Common myeloid progenitor, CD34-positive (primary cell): ENCODE results near the gene PUM1.
"Not testable (repeated sequence)": the region's sequence is repeated elsewhere in the genome, so short reads cannot be mapped to it uniquely, and the experiment has no call there.

Experiments
- CTCF ChIA-PET: fragments of 350-600 bp; sonication (Branson Sonifier 250); formaldehyde crosslinking; loops from one replicate; lab custom pipeline; 2021; ENCODE audit warnings: antibody characterized with exemption; lab: Charles Lee
- POLR2A ChIA-PET: fragments of 350-600 bp; sonication (Branson Sonifier 250); formaldehyde crosslinking; loops from one replicate; lab custom pipeline; 2021; ENCODE audit warnings: antibody characterized with exemption; lab: Charles Lee
- DNase-seq, 3 donors: peaks; one replicate each; pipeline versions ENCODE4 v3.0.0 to v3.0.0-alpha.2; 2013
- H3K27ac ChIP-seq, 2 experiments: 1 replicate in 1 of 2; 2 replicates in 1 of 2; pipeline ENCODE4 v1.7.0; 2013; ENCODE audit warnings: inconsistent platforms in 2 of 2, low read length in 2 of 2, mild to moderate bottlenecking in 2 of 2, low read depth in 1 of 2, moderate library complexity in 1 of 2; ENCODE audit not compliant: severe bottlenecking in 2 of 2, insufficient read depth in 1 of 2, poor library complexity in 1 of 2
- H3K27me3 ChIP-seq, 5 experiments: replicated peaks in 2 of 5; 1 replicate in 3 of 5; 2 replicates in 2 of 5; pipeline versions ENCODE4 v1.6.1 to v1.7.0; 2013; ENCODE audit warnings: low read length in 4 of 5, mild to moderate bottlenecking in 2 of 5, moderate library complexity in 2 of 5, inconsistent platforms in 1 of 5; ENCODE audit not compliant: insufficient read depth in 5 of 5, control insufficient read depth in 4 of 5
- H3K36me3 ChIP-seq, 4 experiments: 1 replicate in 2 of 4; 2 replicates in 2 of 4; pipeline versions ENCODE4 v1.6.1 to v1.7.0; 2013; ENCODE audit warnings: low read length in 3 of 4, control low read depth in 1 of 4, mild to moderate bottlenecking in 1 of 4; ENCODE audit not compliant: control insufficient read depth in 4 of 4, insufficient read depth in 4 of 4
- H3K4me1 ChIP-seq, 4 experiments: 1 replicate in 3 of 4; 2 replicates in 1 of 4; pipeline versions ENCODE4 v1.6.1 to v1.7.1; 2013; ENCODE audit warnings: low read length in 3 of 4, mild to moderate bottlenecking in 3 of 4, control low read depth in 1 of 4, inconsistent platforms in 1 of 4, moderate library complexity in 1 of 4; ENCODE audit not compliant: control insufficient read depth in 4 of 4, insufficient read depth in 4 of 4; ENCODE audit errors: control extremely low read depth in 1 of 4
- H3K4me3 ChIP-seq, 7 experiments: 1 replicate in 4 of 7; 2 replicates in 3 of 7; pipeline versions ENCODE4 v1.5.1 to v1.7.0; 2013; ENCODE audit warnings: mild to moderate bottlenecking in 7 of 7, low read length in 6 of 7, moderate library complexity in 6 of 7, inconsistent platforms in 2 of 7, low read depth in 2 of 7, control low read depth in 1 of 7; ENCODE audit not compliant: insufficient read depth in 4 of 7, control insufficient read depth in 1 of 7; ENCODE audit errors: extremely low read depth in 1 of 7
- H3K9me3 ChIP-seq, 5 experiments: 1 replicate in 4 of 5; 2 replicates in 1 of 5; pipeline versions ENCODE4 v1.6.1 to v1.7.1; 2013; ENCODE audit warnings: low read length in 4 of 5, mild to moderate bottlenecking in 2 of 5, inconsistent platforms in 1 of 5, low read depth in 1 of 5, moderate library complexity in 1 of 5; ENCODE audit not compliant: control insufficient read depth in 4 of 5, insufficient read depth in 2 of 5; ENCODE audit errors: control extremely low read depth in 1 of 5
- WGBS: methylation state at CpG from one replicate; pipeline ENCODE4 v1.1.5; 2013; ENCODE audit not compliant: insufficient coverage; 5-methylcytosine and 5-hydroxymethylcytosine counted together

PUM1 gene

GRCh38 chr1:30950053-30950452, 115.5 kb downstream of the PUM1 start:
- H3K27ac ChIP-seq: no peak overlapping the region
- H3K4me1 ChIP-seq: no peaks in the 10 kb centered on the region
- no peak overlapping the region for H3K4me3 ChIP-seq
- no peak for DNase-seq
- H3K27me3 ChIP-seq: no peaks in the 10 kb centered on the region
- no peaks in the 10 kb centered on the region for H3K9me3 ChIP-seq
- WGBS: 97% methylated on average over 5 of the region's 5 CpGs
- CTCF ChIA-PET: no interaction called here
- H3K36me3 ChIP-seq: peaks cover 35 to 89% (median 64%) of the 10 kb centered on the region in 4 experiments
- POLR2A ChIA-PET: no interaction called here

- CTCF ChIA-PET, H3K4me3 ChIP-seq, DNase-seq, H3K27me3 ChIP-seq, H3K4me1 ChIP-seq, H3K27ac ChIP-seq, POLR2A ChIA-PET, H3K9me3 ChIP-seq: not testable (repeated sequence)
- WGBS: no CpG with 5 or more reads among the region's 1 CpG
- H3K36me3 ChIP-seq: peaks cover 35 to 91% (median 66%) of the 10 kb centered on the region in 4 experiments
These were observed 116.1 kb downstream of the PUM1 start for GRCh38 chr1:30949487-30949838.

- POLR2A ChIA-PET: not testable (repeated sequence)
These were observed 116.6 kb downstream of the PUM1 start for GRCh38 chr1:30948813-30949486.

GRCh38 chr1:30948278-30948677, 117.2 kb downstream of the PUM1 start:
- Histone ChIP-seq H3K9me3 (no peaks in the 10 kb centered on the region), H3K4me1 (no peaks in the 10 kb centered on the region), H3K36me3 (peaks cover 27 to 90% (median 64%) of the 10 kb centered on the region in 4 experiments), H3K27ac (no peak overlapping the region), H3K27me3 (no peaks in the 10 kb centered on the region), H3K4me3 (no peak overlapping the region)
- ChIA-PET CTCF (no interaction called here), POLR2A (no interaction called here)
- 100% methylated on average over 1 of the region's 3 CpGs for WGBS
- no peak for DNase-seq

More at GRCh38 chr1:30948813-30949486, 116.6 kb downstream of the PUM1 start:
- no CpG with 5 or more reads among the region's 5 CpGs for WGBS
- H3K27ac ChIP-seq, H3K4me3 ChIP-seq, CTCF ChIA-PET, H3K27me3 ChIP-seq, DNase-seq, H3K9me3 ChIP-seq, H3K4me1 ChIP-seq: not testable (repeated sequence)
- peaks cover 32 to 90% (median 67%) of the 10 kb centered on the region in 4 experiments for H3K36me3 ChIP-seq

- POLR2A ChIA-PET: no interaction called here
These were observed 118.3 kb downstream of the PUM1 start for GRCh38 chr1:30947212-30947611.

GRCh38 chr1:30942326-30942963, 123.1 kb downstream of the PUM1 start:
- POLR2A ChIA-PET: interaction anchor here (0.7 to 0.8 kb wide), 2 partner anchors 69 to 144 kb away, joined by 3 to 5 read pairs; no protein-coding TSS in a partner anchor
- H3K36me3 ChIP-seq: peaks cover 10 to 86% (median 49%) of the 10 kb centered on the region in 4 experiments
- CTCF ChIA-PET: interaction anchor here (0.7 to 3.9 kb wide), 3 partner anchors 10 to 44 kb away, joined by 3 to 14 read pairs (median 7); no protein-coding TSS in a partner anchor

More at GRCh38 chr1:30947212-30947611, 118.3 kb downstream of the PUM1 start:
- CTCF ChIA-PET: interaction anchor here (1.0 kb wide), 1 partner anchor 11 kb away, joined by 3 read pairs; no protein-coding TSS in a partner anchor
- Histone ChIP-seq H3K4me1 (no peaks in the 10 kb centered on the region), H3K36me3 (peaks cover 26 to 87% (median 62%) of the 10 kb centered on the region in 4 experiments), H3K27ac (no peak overlapping the region), H3K27me3 (no peaks in the 10 kb centered on the region), H3K4me3 (no peak overlapping the region), H3K9me3 (no peaks in the 10 kb centered on the region)
- no peak for DNase-seq

GRCh38 chr1:30940541-30940940, 125.0 kb downstream of the PUM1 start:
- CTCF ChIA-PET: interaction anchor here (3.9 kb wide), 1 partner anchor 11 kb away, joined by 14 read pairs; no protein-coding TSS in a partner anchor
- no peak overlapping the region for H3K27ac ChIP-seq
- H3K27me3 ChIP-seq: no peaks in the 10 kb centered on the region
- H3K36me3 ChIP-seq: peaks cover 13 to 85% (median 56%) of the 10 kb centered on the region in 4 experiments
- H3K4me3 ChIP-seq: no peak overlapping the region
- POLR2A ChIA-PET: interaction anchor here (0.6 to 0.7 kb wide), 2 partner anchors 44 to 433 kb away, joined by 3 to 4 read pairs; no protein-coding TSS in a partner anchor
- H3K9me3 ChIP-seq: no peaks in the 10 kb centered on the region
- no peaks in the 10 kb centered on the region for H3K4me1 ChIP-seq
- DNase-seq: no peak

More at GRCh38 chr1:30942326-30942963, 123.1 kb downstream of the PUM1 start:
- Histone ChIP-seq H3K27me3 (no peaks in the 10 kb centered on the region), H3K27ac (no peak overlapping the region), H3K4me3 (no peak overlapping the region), H3K9me3 (no peaks in the 10 kb centered on the region), H3K4me1 (no peaks in the 10 kb centered on the region)
- no peak for DNase-seq
- WGBS: 100% methylated on average over 3 of the region's 7 CpGs
